ENCODE measurements around the gene ZNF211.

The ZNF211 gene

GRCh38 chr19:57632987-57633831 is at the start of gene ZNF211:
ZNF211 (plus strand) TSS chr19:57633168; CDS start chr19:57633347, 179 bp downstream.
- peak; percentile 89 for DNase-seq

GRCh38 chr19:57583521-57584416 is 49.2 kb upstream of the ZNF211 start, which contains the start of gene ZIK1:
ZIK1 (plus strand) TSS chr19:57584145; CDS start chr19:57584357, 212 bp downstream.
- peak; percentile 86 for DNase-seq

DNA sequence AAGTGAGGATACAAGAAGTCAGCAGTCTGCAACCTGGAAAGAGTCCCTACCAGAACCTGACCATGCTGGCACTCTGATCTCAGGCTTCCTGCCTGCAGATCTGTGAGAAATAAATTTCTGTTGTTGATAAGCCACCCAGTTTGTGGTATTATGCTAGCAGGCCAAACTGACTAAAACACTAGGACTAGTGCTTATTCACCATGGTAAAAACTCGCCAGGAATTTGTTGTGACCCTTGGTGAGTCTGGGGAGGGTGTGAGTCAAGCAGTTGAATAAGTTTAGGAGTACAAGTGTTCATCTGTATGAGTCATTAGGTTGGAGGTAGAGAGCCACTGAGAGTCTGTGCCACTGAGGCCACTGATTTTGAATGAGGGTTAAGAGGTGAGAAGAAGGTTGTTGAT is 45.4 kb upstream of the ZNF211 start:
- DNase-seq, result no peak

GRCh38 chr19:57599377-57599760 is 33.6 kb upstream of the ZNF211 start:
- DNase-seq, result no peak

DNA sequence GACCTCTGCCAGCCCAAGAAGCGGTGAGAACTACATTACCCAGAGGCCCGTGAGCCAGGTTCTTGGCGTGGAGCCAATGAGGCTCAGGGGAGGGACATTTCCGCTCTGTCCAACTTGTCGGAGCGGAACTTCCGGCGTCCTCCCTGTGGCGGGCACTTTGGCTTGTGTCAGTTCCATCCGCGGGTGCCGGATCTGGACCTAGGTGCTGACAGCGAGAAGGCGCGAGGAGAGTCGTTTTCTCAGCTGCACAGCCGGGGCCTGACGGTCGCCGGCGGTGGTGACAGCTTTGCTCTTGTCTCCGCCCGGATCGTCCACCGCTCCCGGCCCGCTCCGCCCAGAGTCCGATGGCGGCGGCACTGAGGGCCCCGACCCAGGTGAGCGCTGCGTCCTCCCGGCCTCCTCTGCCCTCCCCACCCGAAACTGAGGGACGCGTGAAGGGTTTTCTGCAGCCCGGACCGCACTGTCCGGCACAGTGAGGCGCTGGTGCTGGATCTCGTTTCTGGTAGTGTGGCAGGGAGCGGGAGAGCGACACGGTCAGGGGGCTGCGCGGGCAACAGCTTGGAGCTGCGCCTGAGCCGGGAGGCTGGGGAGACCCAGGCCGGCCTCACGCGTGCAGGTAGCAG is 33.1 kb upstream of the ZNF211 start, which contains the start of gene ZNF530:
ZNF530 (plus strand) TSS at position 125 of the 623 bp plus-strand sequence. CDS start 4,461 bp downstream, outside the sequence.
- peak; percentile 75 for DNase-seq

DNA sequence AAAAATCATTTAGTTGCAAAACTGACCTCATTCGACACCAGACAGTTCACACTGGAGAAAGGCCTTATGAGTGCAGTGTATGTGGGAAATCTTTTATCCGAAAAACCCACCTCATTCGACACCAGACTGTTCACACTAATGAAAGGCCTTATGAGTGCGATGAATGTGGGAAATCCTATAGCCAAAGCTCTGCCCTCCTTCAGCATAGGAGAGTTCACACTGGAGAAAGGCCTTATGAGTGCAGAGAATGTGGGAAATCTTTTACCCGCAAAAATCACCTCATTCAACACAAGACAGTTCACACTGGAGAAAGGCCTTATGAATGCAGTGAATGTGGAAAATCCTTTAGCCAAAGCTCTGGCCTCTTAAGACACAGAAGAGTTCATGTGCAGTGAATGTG is 26.0 kb upstream of the ZNF211 start:
- DNase-seq, result no peak

GRCh38 chr19:57611113-57611512 is 21.9 kb upstream of the ZNF211 start:
- no peak for DNase-seq

DNA sequence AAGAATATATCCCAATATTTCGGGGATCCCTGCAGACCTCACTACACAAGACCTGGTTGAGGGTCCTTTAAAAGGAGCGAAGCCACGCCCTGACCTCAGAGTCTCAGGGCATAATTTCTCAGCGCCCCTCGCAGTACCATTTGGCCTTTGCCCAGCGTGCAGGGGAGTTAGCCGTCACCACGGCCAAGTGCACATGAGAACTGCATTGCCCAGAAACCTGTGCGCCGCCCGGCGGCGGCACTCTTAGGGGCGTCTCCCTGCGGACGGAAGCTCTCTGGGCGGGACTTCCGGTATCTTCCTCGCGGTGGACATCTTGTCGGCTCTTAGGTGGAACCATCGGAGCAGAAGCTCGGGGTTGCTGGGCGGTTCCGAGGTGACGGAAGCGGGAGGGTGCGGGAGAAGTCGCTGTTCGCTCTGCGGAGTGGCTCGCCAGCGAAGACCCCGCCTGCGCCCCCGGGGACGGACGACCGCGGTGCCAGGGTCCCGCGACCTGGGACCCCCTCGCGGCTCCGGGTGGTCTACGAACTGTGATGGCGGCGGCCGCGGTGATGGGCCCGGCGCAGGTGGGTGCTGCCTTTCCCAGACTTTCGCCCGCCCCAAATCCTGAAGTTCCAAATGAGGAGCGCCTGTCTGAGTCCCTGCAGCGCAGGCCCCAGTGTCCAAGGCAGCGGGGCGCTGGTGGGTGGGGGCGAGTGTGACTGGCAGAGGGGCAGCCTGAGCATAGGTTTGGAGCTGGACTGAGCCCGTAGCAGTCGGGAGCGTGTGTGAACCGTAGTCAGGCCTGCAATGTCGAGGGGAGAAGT is 18.8 kb upstream of the ZNF211 start, which contains the start of gene ZNF134:
ZNF134 (plus strand) TSS at position 302 of the 803 bp plus-strand sequence. CDS start 5,227 bp downstream, outside the sequence.
- peak; percentile 76 for DNase-seq

DNA sequence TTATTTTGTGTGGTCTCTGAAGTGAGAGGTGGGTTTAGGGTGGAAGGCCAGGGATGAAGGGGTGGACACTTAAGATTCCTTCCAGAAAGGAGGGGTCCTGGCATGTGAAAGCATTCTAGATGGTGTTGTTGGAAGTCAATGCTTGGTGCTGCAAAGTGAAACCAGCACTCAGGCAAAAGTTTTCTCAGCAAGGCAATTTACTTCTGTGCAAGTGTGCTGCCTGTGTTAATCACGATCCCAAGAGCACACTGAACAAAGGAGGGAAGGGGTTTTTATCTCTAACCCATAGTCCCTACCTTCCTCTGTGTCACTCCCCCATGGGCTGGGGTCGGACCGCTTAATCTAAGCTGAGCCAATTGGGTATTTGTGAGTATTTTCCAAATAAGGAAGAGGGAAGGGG is 17.6 kb upstream of the ZNF211 start:
- no peak for DNase-seq

GRCh38 chr19:57620673-57621348 is 12.2 kb upstream of the ZNF211 start:
- DNase-seq, result no peak

DNA sequence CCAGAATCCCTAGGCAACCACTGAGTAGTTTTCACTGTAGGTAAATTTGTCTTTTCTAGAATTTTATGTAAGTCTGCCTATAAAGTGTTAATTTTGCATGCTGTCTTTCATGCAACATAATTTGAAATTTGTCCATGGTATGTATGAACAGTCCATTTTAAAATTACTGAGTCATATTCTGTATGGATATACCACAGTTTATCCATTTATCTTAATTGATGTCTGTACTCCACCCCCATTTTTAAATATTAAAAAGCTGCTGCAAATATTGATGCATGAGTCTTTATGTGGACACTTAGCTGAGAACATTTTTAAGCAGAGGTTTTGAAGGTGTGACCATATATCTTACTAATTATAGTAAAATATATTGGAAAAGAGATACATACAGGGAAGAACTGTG is 9.9 kb upstream of the ZNF211 start:
- no peak for DNase-seq

DNA sequence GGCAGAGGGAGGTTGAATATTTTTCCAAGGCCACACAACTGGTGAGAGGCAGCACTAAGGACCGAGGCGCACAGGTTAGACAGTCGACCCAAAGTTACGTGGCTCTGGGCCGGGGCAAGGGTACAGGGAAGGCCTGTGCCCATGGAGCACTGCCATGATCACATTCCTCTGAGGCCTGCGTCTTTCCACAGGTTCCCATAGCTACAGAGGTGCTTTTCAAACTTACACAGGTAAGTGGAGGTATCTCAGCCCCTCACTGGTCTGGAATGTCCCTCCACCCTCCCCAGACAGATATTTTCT is 814 bp downstream of the ZNF211 start:
- DNase-seq, result no peak

DNA sequence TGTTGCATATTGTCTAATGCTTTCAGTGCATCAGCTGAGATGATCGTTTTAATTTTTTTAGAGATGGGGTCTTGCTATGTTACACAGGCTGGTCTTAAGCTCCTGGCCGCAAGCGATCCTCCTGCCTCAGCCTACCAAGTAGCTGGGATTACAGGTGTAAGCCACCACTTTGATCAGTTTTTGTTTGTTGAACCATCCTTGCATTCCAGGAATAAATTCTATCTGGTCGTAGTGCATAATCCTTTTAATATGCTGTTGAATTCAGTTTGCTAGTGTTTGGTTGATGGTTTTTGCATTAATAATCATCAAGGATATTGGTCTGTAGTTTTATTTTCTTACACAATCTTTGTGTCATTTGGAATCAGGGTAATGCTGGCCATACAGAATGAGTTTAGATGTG is 4.4 kb downstream of the ZNF211 start:
- no peak for DNase-seq

DNA sequence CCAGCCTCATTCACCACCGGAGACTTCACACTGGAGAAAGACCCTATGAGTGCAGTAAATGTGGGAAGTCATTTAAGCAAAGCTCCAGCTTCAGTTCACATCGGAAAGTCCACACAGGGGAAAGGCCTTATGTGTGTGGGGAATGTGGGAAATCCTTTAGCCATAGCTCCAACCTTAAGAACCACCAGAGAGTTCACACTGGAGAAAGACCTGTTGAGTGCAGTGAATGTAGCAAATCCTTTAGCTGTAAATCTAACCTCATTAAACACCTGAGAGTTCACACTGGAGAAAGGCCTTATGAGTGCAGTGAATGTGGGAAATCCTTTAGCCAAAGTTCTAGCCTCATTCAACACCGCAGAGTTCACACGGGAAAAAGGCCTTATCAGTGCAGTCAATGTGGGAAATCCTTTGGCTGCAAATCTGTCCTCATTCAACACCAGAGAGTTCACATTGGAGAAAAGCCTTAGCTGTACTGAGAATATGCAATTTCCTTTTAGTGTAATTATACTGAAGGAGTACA is 8.8 kb downstream of the ZNF211 start:
- no peak for DNase-seq

DNA sequence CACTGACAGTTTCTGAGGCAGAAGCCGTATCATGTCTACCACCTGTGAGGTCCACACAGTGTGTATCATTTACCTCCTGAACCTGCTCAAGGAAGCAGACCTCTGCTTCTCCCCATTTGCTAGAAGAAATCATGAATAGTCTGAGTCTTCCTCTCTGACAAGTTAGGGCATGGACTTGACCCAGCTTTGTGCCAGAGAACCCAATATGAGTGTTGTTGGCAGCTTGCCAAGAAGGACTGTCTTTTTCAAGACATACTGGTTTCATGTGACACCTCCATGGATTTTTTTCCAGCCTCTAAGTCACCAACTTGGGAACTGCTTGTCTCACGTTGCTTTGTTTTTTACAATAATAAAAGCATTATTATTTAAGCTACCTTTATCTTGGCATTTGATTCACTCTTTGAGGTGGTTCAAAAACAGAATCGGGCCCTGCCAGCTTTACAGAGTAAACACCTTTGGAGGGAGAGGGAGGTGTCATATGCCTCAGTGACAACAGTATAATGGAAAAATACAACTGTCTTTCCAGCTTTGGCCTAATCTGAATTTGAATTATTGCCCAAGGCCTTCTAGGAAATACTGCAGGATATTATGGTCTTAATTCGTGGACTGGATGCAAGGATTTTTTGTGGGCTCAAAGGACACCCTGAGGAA is 9.6 kb downstream of the ZNF211 start:
- no peak for DNase-seq

DNA sequence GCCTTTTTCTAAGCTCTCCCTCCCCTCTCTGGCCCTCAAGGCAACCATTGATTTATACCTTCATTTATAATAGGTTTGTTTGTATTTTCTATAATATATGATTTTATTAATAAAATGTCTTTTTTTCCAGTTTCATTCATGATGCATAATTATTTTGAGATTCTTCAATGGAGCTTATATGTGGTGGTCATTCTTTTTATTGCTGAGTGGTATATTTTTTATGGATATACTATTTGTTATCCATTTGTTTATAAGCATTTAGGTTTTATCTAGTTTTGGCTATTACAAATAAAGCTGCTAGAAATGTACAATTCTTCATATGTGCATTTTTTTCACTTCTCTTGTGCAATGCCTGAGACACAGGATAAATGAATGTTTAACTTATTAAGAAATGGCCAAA is 10.8 kb downstream of the ZNF211 start:
- DNase-seq, result no peak

DNA sequence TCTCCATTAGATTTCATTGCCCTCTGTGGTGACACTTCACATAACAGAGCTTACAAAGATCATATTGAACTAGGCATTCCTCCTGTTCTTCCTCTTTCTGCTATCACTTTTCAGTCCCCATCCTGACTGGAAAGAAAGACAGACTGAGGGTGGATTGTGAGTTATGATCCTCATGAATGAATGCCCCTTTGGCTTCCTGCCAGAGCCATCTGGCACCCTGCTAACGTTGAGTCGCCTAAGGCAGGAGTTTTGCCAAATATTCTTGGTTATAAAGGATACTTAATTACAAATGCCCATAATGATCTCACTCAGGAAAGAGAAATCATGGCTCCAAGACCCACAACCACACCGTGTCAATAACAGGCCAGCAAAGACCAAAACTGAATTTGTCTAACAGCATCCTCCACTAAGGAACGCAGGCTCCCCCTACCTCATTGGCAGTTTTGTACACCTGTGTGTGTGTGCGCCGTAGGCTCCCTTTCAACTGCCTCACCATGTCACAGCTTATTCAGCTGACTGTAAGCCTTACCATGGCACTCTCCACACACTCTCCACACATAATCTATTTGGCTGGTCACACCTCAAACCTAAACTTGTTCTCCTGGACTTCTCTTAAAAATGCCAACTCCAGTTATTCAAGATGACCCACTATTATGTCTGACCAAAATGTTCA is 15.5 kb downstream of the ZNF211 start:
- no peak for DNase-seq

DNA sequence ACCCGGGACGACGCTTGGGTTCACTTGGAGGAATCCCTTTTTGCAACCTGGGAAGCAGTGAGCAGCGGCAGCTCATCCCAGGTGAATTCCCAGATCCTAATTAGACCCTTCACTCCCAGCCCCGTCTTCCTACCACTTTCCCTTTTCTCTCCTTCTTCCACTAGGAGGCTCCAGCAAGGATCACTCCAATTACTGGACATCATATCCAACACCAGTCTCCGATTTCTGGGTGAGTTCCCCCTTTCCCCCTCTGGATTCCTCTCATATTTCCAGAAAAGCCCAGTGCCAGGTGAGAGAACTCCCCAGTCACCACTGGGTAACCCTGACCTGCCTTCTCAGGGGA is 18.7 kb downstream of the ZNF211 start:
- DNase-seq, result no peak

DNA sequence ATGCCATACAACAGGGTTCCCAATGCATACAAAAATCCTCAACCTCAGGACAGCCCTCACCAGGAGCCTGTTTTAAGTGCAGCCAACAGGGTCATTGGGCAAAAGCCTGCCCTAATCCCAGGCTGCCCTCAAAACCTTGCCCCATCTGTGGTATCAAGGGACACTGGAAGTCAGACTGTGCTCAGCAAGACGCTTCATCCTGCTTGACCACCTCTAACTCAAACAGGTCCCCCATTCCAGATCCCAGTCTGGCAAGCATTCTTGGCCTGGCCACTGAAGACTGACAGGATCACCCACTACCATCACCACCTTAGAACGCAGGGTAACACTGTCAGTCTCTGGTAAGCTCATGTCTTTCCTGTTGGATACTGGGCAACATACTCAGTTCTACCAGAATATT is 20.7 kb downstream of the ZNF211 start:
- no peak for DNase-seq

- no peak for DNase-seq
Measured at GRCh38 chr19:57655443-57655842, 22.5 kb downstream of the ZNF211 start.

- DNase-seq, result no peak
Measured at GRCh38 chr19:57656346-57656745, 23.4 kb downstream of the ZNF211 start.

Data from NCI-H526 treated with DMSO at 0.1 percent for 48 hours (cell line).